ENCODE data around the gene SEC14L2. TPM values are rescaled to one million over a fixed set of nuclear protein-coding genes. Genes with fewer than 3 reads are reported as not detected.
A peak's percentile ranks its signal among the peaks of the same experiment; 100 is the strongest.

The SEC14L2 gene
- total and polyA plus RNA-seq, 8 donors = 2.6 to 6.6 (median 3.8) TPM

GRCh38 chr22:30393885-30394284 lies 2.9 kb upstream of the SEC14L2 start:
- intact Hi-C loops (cut with DNase I) = no loop called here
- Histone ChIP-seq H3K4me1 (peaks cover 0 to 5% (median 0%) of the 10 kb centered on the region in 3 donors), H3K27ac (no peak overlapping the region), H3K36me3 (no peaks in the 10 kb centered on the region), H3K4me3 (no peak overlapping the region), H3K9me3 (no peaks in the 10 kb centered on the region), H3K27me3 (no peaks in the 10 kb centered on the region)
- TF ChIP-seq CTCF (IDR thresholded peaks at IDR 0.05) = no peak
- ATAC-seq = no peak
- FAIRE-seq = no peak
- DNase-seq = no peak
- 77 to 80% methylated on average over 3 of the region's 3 CpGs for WGBS, 2 donors

GRCh38 chr22:30397656-30398635 lies 1.1 kb downstream of the SEC14L2 start:
- FAIRE-seq (no peak), ATAC-seq (peak in 1 of 4 donors; percentile 4), DNase-seq (no peak)
- H3K4me1 ChIP-seq = peaks cover 0 to 5% (median 0%) of the 10 kb centered on the region in 3 donors
- H3K36me3 ChIP-seq = no peaks in the 10 kb centered on the region
- no peak overlapping the region for H3K27ac ChIP-seq
- 24 to 26% methylated on average over 11 of the region's 11 CpGs for WGBS, 2 donors
- H3K4me3 ChIP-seq = peak overlapping the region in 3 of 4 donors; percentile 33 to 72 (median 63)
- H3K9me3 ChIP-seq = no peaks in the 10 kb centered on the region
- TF ChIP-seq CTCF (IDR thresholded peaks at IDR 0.05) = no peak
- no peaks in the 10 kb centered on the region for H3K27me3 ChIP-seq
- intact Hi-C loops (cut with DNase I) = no loop called here

GRCh38 chr22:30398685-30399680 lies 2.2 kb downstream of the SEC14L2 start:
- Histone ChIP-seq H3K36me3 (no peaks in the 10 kb centered on the region), H3K9me3 (no peaks in the 10 kb centered on the region), H3K27ac (no peak overlapping the region), H3K4me1 (peaks cover 0 to 5% (median 0%) of the 10 kb centered on the region in 3 donors), H3K27me3 (no peaks in the 10 kb centered on the region), H3K4me3 (no peak overlapping the region)
- no peak for ATAC-seq
- no peak for FAIRE-seq
- no peak for TF ChIP-seq CTCF (IDR thresholded peaks at IDR 0.05)
- DNase-seq = no peak
- WGBS, 2 donors = 59 to 66% methylated on average over 23 to 25 of the region's 25 CpGs
- intact Hi-C loops (cut with DNase I) = no loop called here

GRCh38 chr22:30399718-30400117 lies 2.9 kb downstream of the SEC14L2 start:
- FAIRE-seq (no peak), DNase-seq (no peak), ATAC-seq (no peak)
- no peak overlapping the region for H3K27ac ChIP-seq
- intact Hi-C loops (cut with DNase I) = no loop called here
- no peaks in the 10 kb centered on the region for H3K27me3 ChIP-seq
- H3K4me3 ChIP-seq = no peak overlapping the region
- no peaks in the 10 kb centered on the region for H3K36me3 ChIP-seq
- no peaks in the 10 kb centered on the region for H3K9me3 ChIP-seq
- WGBS, 2 donors = 73 to 88% methylated on average over 5 of the region's 5 CpGs
- TF ChIP-seq CTCF (IDR thresholded peaks at IDR 0.05) = no peak
- H3K4me1 ChIP-seq = peaks cover 0 to 5% (median 0%) of the 10 kb centered on the region in 3 donors
